ENCODE measurements around the gene OR11G2.

GRCh38 chr14:20190596-20190995, at the start of gene OR11G2:
- no peak for TF ChIP-seq POLR2A (IDR thresholded peaks at IDR 0.05; ENCODE audit: low read length)
- TF ChIP-seq GATA1 (IDR thresholded peaks at IDR 0.05; ENCODE audit: low read depth, low read length), result no peak

Measured in erythroblast (primary cell).